CD4-positive, alpha-beta T cell (primary cell): ENCODE measurements around the gene SPATA24. TPM values are rescaled to one million over a fixed set of nuclear protein-coding genes. Genes with fewer than 3 reads are reported as not detected.

Source experiments
- ATAC-seq: fragments of 200-7000 bp; cut with Tn5 transposase; one replicate; pipeline ENCODE4 v1.10.0; 2022; ENCODE audit warnings: mild to moderate bottlenecking; ENCODE audit not compliant: poor library complexity
- CTCF ChIA-PET: fragments of 350-600 bp; sonication (Branson Sonifier 250); formaldehyde crosslinking; loops from one replicate; lab custom pipeline; 2021; ENCODE audit warnings: antibody characterized with exemption, inconsistent platforms; lab: Charles Lee
- POLR2A ChIA-PET: fragments of 350-600 bp; sonication (Branson Sonifier 250); formaldehyde crosslinking; loops from one replicate; lab custom pipeline; 2021; ENCODE audit warnings: antibody characterized with exemption, inconsistent platforms; lab: Charles Lee
- DNase-seq, 14 experiments: peaks; one replicate each; pipeline ENCODE4 v3.0.0-alpha.2; 2013 to 2020; ENCODE audit warnings: mixed read lengths in 2 of 14
- H3K27ac ChIP-seq, 2 donors: one replicate each; pipeline versions ENCODE4 v1.5.1 to v1.7.0; 2013; ENCODE audit warnings: low read length in 2 of 2, low read depth in 1 of 2, mild to moderate bottlenecking in 1 of 2
- H3K27me3 ChIP-seq, 2 experiments: 1 replicate in 1 of 2; 2 replicates in 1 of 2; pipeline versions ENCODE4 v1.6.1 to v1.7.0; 2013; ENCODE audit warnings: low read length in 2 of 2, control low read depth in 1 of 2, mild to moderate bottlenecking in 1 of 2, moderate library complexity in 1 of 2; ENCODE audit not compliant: insufficient read depth in 2 of 2, control insufficient read depth in 1 of 2
- H3K36me3 ChIP-seq: one replicate; pipeline ENCODE4 v1.6.1; 2013; ENCODE audit warnings: low read length, control low read depth; ENCODE audit not compliant: insufficient read depth
- H3K4me1 ChIP-seq: one replicate; pipeline ENCODE4 v1.6.1; 2013; ENCODE audit warnings: low read length, control low read depth; ENCODE audit not compliant: insufficient read depth
- H3K4me3 ChIP-seq: one replicate; pipeline ENCODE4 v1.5.1; 2013; ENCODE audit warnings: mild to moderate bottlenecking, low read length, moderate library complexity
- H3K9me3 ChIP-seq, 2 experiments: 1 replicate in 1 of 2; 2 replicates in 1 of 2; pipeline versions ENCODE4 v1.6.1 to v1.7.0; 2013; ENCODE audit warnings: low read length in 2 of 2, mild to moderate bottlenecking in 2 of 2, control low read depth in 1 of 2, moderate library complexity in 1 of 2; ENCODE audit not compliant: control insufficient read depth in 1 of 2, insufficient read depth in 1 of 2
- H3K27ac Mint-ChIP-seq: one replicate; pipeline ENCODE4 v1.8.0; 2020; ENCODE audit warnings: mixed read lengths
- H3K27me3 Mint-ChIP-seq: one replicate; pipeline ENCODE4 v1.8.0; 2021; ENCODE audit warnings: mixed read lengths
- H3K36me3 Mint-ChIP-seq: one replicate; pipeline ENCODE4 v1.8.0; 2021; ENCODE audit warnings: low read depth, mixed read lengths
- H3K4me1 Mint-ChIP-seq: one replicate; pipeline ENCODE4 v1.8.0; 2021; ENCODE audit warnings: low read depth, mixed read lengths
- H3K4me3 Mint-ChIP-seq: one replicate; pipeline ENCODE4 v1.8.0; 2020; ENCODE audit warnings: mild to moderate bottlenecking, mixed read lengths
- H3K9me3 Mint-ChIP-seq: one replicate; pipeline ENCODE4 v1.8.0; 2020; ENCODE audit warnings: mixed read lengths
- CTCF ChIP-seq: fragments of 200-600 bp; IDR thresholded peaks from one replicate; pipeline ENCODE4 v1.8.0; 2022; ENCODE audit warnings: antibody characterized with exemption, mild to moderate bottlenecking
- intact Hi-C, 2 experiments: fragments of 100-400 bp; cut with DNase I in 1 of 2; cut with micrococcal nuclease in 1 of 2; formaldehyde crosslinking; loops; one replicate each; pipeline versions ENCODE4 v1.15.1 to v1.9.0; 2023 to 2025; cut with DNase I, micrococcal nuclease
- total RNA-seq, 174 experiments: library from RNA in 2 of 174; stranded (reverse) in 2 of 174; gene quantifications; one replicate each; pipeline ENCODE4 v1.2.3 and lab custom pipeline; 2021 to 2026

Gene SPATA24
- total RNA-seq, 2 experiments from 2014 or later, result 3.0 to 3.9 TPM

- no peak for TF ChIP-seq CTCF
These were observed 10.1 kb upstream of the SPATA24 start for GRCh38 chr5:139413963-139414362.

GRCh38 chr5:139413153-139413552 lies 9.3 kb upstream of the SPATA24 start:
- Mint-ChIP-seq H3K9me3 (no peaks in the 10 kb centered on the region), H3K36me3 (peaks cover 7% of the 10 kb centered on the region), H3K4me1 (peaks cover 23% of the 10 kb centered on the region), H3K27ac (no peak overlapping the region), H3K27me3 (no peaks in the 10 kb centered on the region), H3K4me3 (no peak overlapping the region)
- ChIA-PET POLR2A (interaction anchor here (0.6 kb wide), 1 partner anchor 103 kb away, joined by 3 read pairs; no protein-coding TSS in a partner anchor), CTCF (interaction anchor here (1.6 kb wide), 1 partner anchor 9 kb away, joined by 4 read pairs; no protein-coding TSS in a partner anchor)
- TF ChIP-seq CTCF, result no peak
- H3K27me3 ChIP-seq, result no peaks in the 10 kb centered on the region
- peaks cover 19% of the 10 kb centered on the region for H3K4me1 ChIP-seq
- intact Hi-C loops, result no loop called here
- ATAC-seq, result no peak
- DNase-seq, result no peak
- no peak overlapping the region for H3K27ac ChIP-seq
- H3K4me3 ChIP-seq, result no peak overlapping the region
- H3K9me3 ChIP-seq, result no peaks in the 10 kb centered on the region
- no peaks in the 10 kb centered on the region for H3K36me3 ChIP-seq

More at GRCh38 chr5:139413963-139414362, 10.1 kb upstream of the SPATA24 start:
- DNase-seq (no peak), ATAC-seq (no peak)
- Histone ChIP-seq H3K4me1 (peaks cover 19% of the 10 kb centered on the region), H3K9me3 (no peaks in the 10 kb centered on the region), H3K4me3 (no peak overlapping the region), H3K27me3 (no peaks in the 10 kb centered on the region), H3K36me3 (peaks cover 4% of the 10 kb centered on the region), H3K27ac (no peak overlapping the region)
- H3K27ac Mint-ChIP-seq, result no peak overlapping the region
- peaks cover 23% of the 10 kb centered on the region for H3K4me1 Mint-ChIP-seq
- intact Hi-C loops, result no loop called here
- no peak overlapping the region for H3K4me3 Mint-ChIP-seq
- no peaks in the 10 kb centered on the region for H3K27me3 Mint-ChIP-seq
- H3K36me3 Mint-ChIP-seq, result peaks cover 15% of the 10 kb centered on the region
- ChIA-PET CTCF (interaction anchor here (1.6 kb wide), 1 partner anchor 8 kb away, joined by 4 read pairs; no protein-coding TSS in a partner anchor), POLR2A (interaction anchor here (1.0 to 1.5 kb wide), 3 partner anchors 10 to 72 kb away, joined by 3 to 4 read pairs (median 3); partner anchors contain the start of gene SPATA24)
- H3K9me3 Mint-ChIP-seq, result no peaks in the 10 kb centered on the region

GRCh38 chr5:139410993-139411828 lies 7.3 kb upstream of the SPATA24 start:
- H3K4me1 Mint-ChIP-seq, result peaks cover 33% of the 10 kb centered on the region
- ATAC-seq, result no peak
- H3K9me3 Mint-ChIP-seq, result no peaks in the 10 kb centered on the region
- Histone ChIP-seq H3K4me1 (peaks cover 19% of the 10 kb centered on the region), H3K27me3 (no peaks in the 10 kb centered on the region), H3K4me3 (no peak overlapping the region), H3K36me3 (no peaks in the 10 kb centered on the region), H3K27ac (no peak overlapping the region), H3K9me3 (no peaks in the 10 kb centered on the region)
- no peak overlapping the region for H3K4me3 Mint-ChIP-seq
- no peak for TF ChIP-seq CTCF
- CTCF ChIA-PET, result no interaction called here
- intact Hi-C loops, result no loop called here
- no peaks in the 10 kb centered on the region for H3K27me3 Mint-ChIP-seq
- DNase-seq, result no peak
- POLR2A ChIA-PET, result interaction anchor here (1.7 to 1.8 kb wide), 2 partner anchors 28 to 71 kb away, joined by 5 to 6 read pairs; partner anchors contain the start of genes DNAJC18 and STING1
- H3K36me3 Mint-ChIP-seq, result peaks cover under 1% of the 10 kb centered on the region
- H3K27ac Mint-ChIP-seq, result no peak overlapping the region
